Fibroblast of skin of left biceps (primary cell): ENCODE measurements around the gene PWWP3B.
"Not testable (repeated sequence)": the region's sequence is repeated elsewhere in the genome, so short reads cannot be mapped to it uniquely, and the experiment has no call there.

Experiments used
- DNase-seq, 2 experiments: peaks; one replicate each; pipeline ENCODE4 v3.0.0-alpha.2; 2013; ENCODE audit warnings: low read depth in 2 of 2

Gene PWWP3B

GRCh38 chrX:106168107-106168506 is at the start of gene PWWP3B:
Gene PWWP3B, plus strand, starts transcription at chrX:106168305. Its CDS starts 37,128 bp downstream, at chrX:106205433.
- no peak for DNase-seq

- no peak for DNase-seq
Observed at GRCh38 chrX:106139048-106139447, 29.1 kb upstream of the PWWP3B start.

GRCh38 chrX:106144755-106145639 is 23.1 kb upstream of the PWWP3B start:
- DNase-seq = no peak

DNA sequence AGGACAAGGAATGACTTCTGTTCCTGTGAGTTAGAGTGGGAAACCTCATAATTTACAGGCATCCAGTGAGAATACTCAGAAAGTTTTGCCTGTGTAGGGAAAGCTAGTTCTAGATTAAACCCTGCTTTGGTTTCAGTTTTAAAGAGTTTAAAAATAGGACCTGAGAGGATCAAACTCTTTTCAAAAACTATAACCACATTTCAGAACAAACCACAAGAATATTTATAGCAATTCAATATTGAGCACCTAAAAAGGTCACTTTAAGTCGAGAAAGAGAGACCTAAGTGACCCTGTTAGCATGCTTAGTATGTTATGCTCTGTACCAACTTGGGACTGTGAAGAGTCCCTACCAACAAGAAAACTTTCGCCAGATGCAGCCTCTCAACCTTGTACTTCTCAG is 17.4 kb upstream of the PWWP3B start:
- DNase-seq = no peak

DNA sequence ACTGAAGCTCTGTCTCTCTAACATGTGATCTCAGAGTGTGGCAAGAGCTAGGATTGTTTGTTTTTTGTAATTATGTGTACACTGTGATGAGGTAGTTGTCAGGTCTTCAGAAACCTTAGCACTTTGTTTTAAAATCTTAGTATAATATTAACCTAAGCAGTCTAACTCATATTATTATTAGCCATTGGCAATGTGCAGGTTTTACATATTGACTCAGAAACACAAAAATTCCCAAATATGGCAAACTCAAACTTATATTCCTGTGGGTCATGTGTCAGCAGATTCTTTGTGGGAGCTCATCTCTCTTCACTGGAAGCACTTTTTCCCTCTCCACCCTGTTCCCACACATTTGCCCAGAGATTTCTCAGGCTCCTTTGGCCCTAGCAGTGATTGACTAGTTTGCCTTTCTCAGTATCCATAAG is 8.2 kb upstream of the PWWP3B start:
- DNase-seq = no peak

- DNase-seq = no peak
Observed at GRCh38 chrX:106170318-106170717, 2.2 kb downstream of the PWWP3B start.

GRCh38 chrX:106171293-106171820 is 3.3 kb downstream of the PWWP3B start:
- DNase-seq = no peak

DNA sequence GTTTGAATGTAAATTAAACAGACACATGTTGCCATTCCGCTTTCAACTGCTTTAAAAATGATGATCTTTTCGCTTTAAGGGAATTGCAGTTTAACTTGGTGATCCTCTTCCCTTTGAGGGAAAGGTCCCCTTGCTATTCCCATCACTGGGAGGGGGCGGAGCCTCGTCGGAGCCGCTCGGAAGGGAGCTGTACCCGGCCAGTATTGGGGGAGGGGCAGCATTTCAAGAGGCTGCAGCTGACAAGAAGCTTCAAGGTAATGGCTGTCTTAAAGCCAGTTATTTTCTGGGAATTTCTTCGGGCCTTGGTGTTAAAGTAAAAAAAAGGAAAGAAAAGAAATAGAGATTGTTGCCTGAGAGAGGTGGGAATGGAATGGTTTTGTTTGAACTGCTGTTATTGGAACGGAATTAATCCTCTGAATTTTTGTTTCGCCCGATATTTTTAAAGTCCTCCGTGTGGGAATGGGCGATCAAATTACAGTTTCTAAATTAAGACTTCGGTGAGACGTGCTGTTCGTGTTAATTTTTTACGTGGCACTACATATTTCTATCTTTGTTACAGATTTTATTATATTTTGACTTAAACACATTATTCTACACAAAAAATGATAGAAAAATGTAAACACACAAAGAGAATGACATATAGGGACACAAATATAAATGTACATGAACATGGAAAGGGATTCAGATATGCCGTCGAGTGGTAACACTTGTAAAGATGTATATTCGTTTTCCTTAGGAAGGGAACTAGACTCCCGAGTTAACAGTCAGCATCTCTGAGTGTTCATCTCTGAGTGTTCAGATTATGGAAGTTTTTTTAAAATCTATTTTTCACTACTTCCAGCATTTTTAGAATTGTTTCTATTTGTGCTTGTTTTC is 9.2 kb downstream of the PWWP3B start:
- no peak for DNase-seq

- no peak for DNase-seq
Observed at GRCh38 chrX:106177982-106178321, 9.8 kb downstream of the PWWP3B start.

DNA sequence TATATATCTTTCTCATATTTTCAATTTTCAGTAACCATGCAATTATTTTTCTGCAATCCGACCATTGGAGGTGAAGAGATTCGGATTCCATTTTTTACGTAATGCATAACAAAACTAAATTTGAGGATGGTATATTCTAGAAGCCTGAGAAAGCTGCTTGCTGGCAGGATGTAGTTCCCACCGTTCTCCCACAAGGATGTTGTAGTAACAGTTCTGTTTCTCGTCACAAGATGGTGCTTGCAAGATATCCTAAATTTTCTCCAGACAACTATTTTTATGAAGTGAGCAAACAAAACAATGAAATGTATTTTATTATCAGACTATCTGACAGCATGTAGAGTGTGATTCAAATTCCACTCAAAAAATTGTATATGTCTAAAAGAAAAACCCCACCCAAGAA is 10.7 kb downstream of the PWWP3B start:
- DNase-seq = no peak

DNA sequence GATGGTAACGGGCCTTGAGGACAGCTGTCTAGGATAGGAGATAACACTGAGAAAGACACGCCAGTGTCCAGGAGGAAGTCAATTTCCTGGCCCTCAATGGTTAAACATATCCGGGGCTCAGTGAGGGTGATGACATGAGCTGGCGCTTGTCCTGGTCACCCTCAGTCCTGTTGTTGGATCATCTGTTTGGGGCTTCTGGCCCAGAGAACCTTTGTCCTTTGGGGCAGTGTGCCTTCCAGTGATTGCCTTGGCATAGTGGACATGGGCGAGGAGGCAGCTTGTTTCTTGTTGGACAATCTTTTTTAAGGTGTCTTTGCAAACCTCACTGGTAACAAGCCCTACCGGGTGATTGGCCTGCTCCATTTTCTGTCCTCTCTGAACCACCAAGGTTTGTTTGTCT is 15.6 kb downstream of the PWWP3B start:
- not testable (repeated sequence) for DNase-seq

DNA sequence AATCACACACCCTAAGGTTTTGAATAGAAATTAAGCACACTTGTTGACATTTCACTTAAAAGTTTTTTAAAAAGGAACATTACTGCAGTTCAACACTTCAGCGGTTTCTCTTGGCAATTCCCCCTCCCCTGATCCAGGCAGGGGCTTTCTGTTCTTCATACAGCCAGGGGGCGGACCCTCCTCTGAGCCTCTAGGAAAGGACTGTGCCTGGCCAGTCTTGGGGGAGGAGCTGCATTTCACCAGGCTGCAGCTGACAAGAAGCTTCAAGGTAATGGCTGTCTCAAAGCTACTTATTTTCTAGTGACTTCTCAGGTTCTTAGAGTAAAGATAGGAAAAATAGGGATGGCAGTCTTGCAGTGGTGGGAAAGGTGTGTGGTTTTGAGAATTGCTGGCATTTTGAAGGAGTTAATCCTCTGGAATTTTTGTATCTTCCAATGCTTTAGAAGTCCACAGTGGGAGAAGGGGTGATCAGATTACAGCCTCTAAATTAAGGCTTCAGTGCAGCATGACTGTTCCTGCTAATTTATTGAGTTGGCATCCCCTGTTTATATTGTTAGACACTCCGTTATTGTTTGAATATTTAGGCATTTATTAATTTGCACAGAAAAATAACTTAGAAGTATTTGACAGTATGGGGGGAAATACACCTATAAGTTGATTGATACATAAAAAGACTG is 33.5 kb downstream of the PWWP3B start:
- DNase-seq = no peak

- no peak for DNase-seq
Observed at GRCh38 chrX:106203315-106203714, 35.2 kb downstream of the PWWP3B start.

- DNase-seq = no peak
Observed at GRCh38 chrX:106208154-106208553, 40.0 kb downstream of the PWWP3B start.
